Activated T-cell treated with anti-CD3 and anti-CD28 coated beads, Interleukin-2, amount 50 U/mL, for 1 hour (primary cell): ENCODE measurements around the gene KCNAB2.
"Not testable (repeated sequence)": the region's sequence is repeated elsewhere in the genome, so short reads cannot be mapped to it uniquely, and the experiment has no call there.

ENCODE experiments used
- DNase-seq: peaks from one replicate; pipeline ENCODE4 v3.0.0-alpha.2; 2020

Gene KCNAB2

DNA sequence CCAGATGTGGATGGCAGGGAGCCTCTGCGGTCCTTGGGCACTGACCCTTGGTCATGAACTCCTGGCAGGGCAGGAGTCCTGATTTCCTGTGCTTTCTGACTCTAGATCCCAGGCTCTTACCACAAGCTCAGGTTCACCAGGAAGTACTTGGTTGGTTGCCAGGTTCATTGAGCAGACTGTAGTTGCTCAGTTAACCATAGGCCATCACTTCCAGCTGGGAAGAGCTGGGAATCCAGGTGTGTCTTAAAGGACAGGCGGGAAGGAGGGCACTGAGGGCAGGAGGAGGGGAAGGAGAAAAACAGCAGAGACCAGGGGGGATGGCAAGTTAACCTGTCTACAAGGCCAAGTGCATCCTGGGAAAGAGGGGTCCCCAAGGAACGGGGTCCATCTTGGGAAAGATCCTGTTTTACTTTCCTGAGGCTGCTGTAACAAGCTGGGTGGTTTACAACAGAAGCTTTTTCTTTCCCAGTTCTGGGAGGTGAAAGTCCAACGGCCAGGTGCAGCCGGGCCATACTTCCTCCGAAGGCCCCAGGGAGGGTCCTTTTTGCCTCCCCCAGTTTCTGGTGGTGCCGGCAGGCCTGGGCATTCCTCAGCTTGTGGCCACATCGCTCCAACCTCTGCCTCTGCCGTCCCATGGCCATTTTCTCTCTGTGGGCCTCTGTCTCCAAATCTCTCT, 11.6 kb downstream of the KCNAB2 start:
- DNase-seq: no peak

DNA sequence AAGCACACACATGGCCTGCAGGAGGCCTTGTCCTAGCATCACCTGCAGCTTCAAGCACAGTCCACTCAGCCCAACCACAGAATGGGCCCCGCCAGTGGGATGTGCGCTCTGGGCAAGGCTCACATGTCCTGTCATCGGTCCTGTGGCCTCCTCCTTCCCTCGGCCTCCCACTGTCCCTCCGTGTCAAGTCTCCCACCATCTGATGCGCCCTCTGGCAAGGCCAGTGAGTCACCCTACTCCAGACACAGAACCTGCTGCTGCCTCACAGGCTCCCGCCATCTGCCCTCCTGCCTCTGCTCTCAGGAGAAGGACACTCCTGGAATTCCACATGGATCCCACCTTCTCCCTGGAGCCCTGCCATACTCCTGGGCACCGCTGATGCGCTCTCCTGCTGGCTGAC, 14.2 kb downstream of the KCNAB2 start:
- no peak for DNase-seq

DNA sequence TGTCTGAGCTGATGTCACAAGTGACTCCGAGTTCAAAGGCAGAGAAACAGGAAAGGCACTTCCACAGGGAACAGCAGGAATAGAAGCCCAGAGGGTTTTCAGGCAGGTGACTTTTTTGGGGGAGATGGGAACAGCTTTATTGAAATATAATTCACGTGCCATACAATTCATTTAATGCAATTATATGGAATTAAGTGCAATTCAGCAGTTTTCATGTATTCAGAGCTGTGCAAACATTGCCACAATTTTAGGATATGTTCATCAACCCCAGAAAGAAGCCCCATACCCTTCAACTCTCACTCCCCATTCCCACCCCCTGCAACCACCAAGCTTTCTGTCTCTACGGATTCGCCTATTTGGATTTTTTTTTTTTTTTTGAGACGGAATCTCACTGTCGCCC, 17.0 kb downstream of the KCNAB2 start:
- no peak for DNase-seq

DNA sequence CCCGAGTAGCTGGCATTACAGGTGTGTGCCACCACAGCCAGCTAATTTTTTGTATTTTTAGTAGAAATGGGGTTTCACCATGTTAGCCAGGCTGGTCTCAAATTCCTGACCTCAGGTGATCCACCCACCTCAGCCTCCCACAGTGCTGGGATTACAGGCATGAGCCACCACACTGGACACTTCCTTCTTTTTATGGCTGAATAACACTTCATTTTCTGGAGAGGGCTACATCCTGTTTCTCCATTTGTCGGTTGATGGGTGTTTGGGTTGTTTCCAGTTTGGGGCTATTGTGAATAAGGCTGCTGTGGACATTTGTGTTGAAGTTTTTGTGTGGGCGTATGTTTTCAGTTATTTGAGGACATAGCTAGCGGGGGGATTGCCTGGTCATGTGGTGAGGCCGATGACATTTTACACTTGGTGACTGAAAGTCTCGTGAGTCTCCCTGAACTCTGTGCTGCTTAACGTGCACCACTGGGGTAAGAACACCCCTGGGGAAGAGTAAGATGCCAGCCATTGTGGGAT, 17.9 kb downstream of the KCNAB2 start:
- DNase-seq: not testable (repeated sequence)

DNA sequence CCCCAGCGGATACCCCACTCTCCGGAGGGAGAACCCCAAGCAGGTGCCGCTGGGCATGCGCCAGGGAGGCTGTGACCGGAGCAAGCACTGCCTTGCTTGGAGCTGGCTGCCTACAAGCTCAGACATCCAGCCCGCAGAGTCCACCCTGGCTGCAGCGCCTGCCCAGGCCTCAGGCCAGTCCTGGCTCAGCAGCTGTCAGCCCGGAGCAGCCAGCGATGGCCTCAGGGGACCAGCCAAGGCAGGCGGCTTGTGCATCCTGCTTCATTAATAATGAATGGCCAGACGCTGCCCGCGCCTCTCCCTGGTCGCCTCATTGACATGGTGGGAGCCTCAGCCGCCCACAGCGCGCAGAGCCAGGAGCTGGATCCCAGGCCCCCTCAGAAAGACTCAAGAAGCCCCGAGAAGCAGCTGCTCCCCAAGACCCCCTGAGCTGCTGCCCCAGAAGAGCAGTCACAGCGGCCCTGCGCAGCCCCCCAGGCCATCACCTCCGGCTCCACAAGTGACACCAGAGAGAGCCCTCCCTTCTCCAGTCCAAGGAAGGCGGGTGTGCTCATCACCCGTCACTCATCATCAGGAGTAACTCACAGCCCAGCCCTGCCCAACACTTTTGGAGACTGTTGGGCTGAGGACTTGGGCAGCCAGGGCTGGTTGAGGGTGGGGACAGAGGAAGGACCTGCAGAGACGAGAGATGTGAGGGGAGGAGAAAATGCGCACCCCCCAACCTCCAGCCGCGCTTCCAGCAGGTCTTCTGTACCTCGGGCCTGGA, 19.6 kb downstream of the KCNAB2 start:
- DNase-seq: no peak

DNA sequence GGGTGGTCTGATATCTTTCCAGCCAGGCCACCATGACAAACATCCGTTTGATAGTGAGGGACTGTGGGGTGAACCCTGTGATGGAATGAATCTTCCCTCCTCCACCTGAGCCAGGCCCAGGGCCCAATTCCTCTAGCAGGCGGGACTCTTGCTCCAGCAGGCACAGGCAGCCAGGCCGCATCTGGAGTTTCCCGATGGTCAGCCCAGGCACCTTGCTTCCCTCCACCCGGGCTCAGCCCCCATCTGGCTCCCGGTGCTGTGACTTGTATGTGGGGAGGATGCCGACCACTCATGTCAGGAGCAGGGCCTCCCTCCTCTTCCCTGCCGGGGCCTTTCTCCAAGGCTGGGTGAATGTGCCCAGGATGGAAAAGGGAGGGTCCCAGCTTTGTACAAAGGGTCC, 21.0 kb downstream of the KCNAB2 start:
- DNase-seq: no peak

DNA sequence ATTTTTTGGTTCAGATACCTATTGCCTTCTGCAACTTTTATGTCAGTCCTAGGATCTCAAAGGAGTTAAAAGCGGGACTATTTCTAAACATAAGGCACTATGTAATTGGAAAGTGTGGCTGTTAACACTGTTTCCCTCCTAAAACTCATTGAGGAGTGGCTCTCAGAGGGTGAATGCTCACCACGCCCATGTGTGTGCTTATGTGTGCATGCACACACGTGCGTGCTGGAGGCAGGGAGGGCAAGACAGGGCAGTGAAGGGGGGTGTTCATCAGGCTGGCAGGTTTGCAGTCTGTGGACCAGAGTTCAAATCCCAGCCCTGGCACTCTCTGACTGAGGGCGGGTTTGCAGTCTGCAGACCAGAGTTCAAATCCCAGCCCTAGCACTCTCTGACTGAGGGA, 22.4 kb downstream of the KCNAB2 start:
- DNase-seq: no peak

DNA sequence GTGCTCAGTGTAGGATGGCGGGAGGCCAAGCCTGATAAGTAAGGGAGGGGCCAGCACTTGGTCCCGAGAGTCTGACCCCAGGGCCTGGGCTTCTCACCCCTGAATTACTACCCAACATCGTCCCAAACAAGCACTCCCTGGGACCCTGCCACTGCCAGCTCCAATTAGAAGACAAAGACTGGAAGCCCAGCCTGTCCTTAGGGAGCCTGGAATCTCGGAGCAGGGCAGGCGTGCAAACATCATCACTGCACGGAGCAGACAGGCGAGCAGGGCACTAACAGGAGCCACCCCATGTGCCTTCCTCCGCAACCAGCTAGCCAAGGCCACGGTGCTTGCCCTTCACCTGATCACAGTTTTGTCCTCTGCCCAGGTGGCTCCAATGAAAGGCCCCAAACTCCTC, 23.2 kb downstream of the KCNAB2 start:
- no peak for DNase-seq

DNA sequence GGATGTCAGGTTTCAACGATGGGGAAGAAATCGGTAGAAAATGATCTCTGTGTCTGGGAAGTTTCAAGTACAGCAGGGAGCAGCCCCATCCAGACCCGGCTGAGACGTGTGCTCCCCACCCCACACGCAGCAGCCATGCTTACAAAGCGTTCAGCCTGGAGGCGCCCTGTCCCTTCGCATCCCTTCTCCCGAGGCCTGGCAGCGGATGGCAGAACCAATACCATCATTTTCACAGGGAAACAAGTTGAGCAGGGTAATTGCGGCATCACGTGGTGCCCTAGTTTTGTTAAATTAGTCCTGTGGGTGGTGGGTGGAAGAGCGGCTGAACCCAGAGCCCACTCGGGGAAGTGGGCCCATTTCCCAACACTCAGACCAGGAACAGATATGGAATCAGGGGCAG, 23.9 kb downstream of the KCNAB2 start:
- no peak for DNase-seq

DNA sequence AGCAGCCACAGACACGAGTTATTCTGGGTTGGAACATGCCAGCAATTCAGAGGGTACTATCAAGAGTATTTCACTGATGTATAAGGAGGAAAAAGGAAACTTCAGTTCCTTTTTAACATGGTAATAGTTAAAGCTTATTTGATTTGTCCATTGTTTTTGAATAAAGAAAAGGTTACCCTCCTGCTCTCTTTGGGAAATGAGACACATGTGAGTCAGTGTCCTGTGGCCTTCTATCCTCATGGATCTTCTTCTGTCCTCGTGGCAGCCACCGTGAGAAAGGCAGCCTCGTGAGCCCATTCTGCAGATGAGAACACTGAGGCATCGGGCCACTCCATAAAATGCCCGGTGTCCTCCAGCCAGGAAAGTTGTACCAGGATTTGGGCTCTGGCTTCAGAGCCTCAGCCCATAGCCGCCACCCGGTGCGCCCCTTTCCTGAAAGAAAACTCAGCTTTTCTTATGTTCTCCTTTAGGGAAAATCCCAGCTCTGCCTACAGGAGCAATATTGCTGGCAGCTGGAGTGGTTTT, 24.8 kb downstream of the KCNAB2 start:
- DNase-seq: no peak

DNA sequence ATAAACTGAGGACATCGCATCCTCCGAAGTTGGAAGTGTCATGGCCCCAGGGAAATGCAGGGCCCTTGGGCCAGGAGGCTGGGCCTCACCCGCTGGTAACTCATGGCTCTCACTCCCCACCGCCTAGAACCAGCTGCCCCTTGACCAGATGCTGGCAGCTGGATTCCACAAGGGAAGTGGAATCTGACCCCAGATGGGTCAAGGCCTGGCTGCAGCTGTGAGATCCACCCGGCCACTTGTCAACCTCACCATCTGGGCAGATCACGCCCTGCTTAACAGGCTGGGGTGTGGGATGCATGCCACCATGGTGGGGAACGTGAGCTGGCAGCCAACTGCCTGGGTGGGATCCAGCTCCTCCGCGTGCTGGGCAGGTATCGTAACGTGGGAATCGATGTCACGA, 25.5 kb downstream of the KCNAB2 start:
- no peak for DNase-seq

DNA sequence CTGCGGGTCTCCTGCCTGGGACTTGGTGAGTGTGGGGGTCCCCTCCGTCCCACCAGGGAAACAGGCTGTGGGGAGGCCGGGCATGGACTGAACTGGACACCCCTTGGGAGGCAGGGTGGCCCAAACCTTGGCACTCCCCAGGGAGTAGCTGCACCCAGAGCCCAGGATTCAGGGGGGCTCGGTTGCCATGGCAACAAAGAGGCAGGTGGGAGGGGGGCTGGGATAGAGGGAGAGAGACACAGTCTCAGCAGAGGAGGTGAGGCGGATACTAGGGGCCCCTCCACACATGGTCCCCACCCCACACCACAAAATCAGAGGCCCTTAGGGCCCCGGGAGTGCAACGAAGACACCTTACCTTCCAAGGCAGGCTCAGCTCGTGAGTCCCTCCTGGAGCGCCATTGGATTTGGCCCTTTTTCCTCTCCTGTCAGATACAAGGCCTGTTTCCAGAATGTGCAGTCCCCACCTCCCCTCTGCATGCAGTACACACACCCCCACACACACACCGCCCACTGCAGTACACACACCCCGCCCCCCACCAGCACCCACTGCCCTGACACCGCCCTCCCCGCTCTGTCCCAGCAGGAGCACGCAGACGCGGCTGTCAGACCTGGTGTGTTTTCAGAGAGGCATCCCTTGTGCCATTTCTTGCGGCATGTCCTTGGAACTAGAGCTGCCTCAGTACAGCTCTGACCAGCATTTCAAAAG, 27.2 kb downstream of the KCNAB2 start:
- no peak for DNase-seq

DNA sequence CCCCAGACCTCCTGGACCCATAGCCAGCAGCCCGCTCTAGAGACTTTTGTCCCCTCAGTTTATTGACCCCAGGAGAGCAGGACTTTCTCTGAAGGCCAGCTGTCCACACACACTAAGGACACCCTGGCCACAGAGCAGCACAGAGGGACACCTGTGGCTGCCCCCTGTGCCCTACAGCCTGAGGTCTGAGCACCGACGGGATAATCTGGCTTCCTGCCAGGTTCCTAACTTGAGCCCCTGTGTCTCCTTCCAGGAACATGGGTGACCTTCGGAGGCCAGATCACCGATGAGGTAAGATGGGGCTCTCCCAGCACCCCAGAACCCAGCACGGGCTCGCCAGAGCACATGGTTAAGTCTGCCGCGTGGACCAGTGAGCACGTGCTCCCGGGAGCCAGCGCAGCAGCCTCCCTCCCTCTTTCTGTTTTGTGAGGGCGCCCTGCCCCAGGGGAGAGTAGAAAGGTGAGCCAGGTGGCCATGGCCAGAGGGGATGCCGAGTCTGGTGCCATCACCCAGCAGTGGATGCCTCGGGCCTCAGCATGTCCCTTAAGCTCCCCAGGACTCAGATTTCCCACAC, 27.9 kb downstream of the KCNAB2 start:
- DNase-seq: no peak

DNA sequence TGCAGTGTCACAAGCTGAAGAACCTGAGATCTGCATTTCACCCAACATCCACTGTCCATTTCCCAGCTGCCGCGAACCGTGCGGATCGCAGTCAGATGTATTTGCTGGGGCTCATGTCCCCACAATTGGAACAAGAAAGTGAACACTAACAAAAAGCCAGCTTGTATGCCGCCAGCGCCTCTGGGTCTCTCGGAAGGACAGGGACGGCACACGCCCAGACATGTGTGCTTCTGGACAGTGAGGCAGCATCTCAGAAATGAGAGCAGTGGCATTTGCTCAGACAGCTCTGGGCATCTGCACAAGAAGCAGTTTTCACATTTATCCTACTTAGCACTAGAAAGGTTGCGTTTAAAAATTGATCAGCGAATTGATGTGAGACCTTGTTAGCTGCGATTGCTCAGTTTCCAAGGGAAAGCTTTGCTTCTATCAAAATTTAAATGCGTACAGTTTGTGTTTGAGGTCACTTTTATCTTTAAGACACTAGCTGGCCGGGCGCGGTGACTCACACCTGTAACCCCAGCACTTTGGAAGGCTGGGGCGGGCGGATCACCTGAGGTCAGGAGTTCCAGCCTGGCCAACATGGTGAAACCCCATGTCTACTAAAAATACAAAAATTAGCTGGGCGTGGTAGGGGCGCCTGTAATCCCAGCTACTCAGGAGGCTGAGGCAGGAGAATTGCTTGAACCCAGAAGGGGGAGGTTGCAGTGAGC, 28.7 kb downstream of the KCNAB2 start:
- DNase-seq: no peak

DNA sequence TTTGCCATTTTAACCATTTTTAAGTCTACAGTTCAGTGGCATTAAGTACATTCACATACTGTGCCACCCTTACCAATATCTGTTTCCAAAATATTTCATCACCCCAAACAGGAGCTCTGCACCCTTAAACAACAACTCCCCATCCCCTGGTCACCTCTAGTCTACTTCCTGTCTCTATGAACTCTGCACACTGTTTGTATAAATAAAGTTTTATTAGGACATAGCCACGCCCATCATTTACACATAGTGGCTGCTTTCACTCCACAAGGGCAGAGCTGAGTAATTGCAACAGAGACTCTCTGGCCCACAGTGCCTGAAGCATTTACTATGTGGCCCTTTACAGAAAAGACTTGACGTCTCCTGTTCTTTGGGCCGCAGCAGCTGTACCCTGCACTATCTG, 30.1 kb downstream of the KCNAB2 start:
- DNase-seq: no peak

DNA sequence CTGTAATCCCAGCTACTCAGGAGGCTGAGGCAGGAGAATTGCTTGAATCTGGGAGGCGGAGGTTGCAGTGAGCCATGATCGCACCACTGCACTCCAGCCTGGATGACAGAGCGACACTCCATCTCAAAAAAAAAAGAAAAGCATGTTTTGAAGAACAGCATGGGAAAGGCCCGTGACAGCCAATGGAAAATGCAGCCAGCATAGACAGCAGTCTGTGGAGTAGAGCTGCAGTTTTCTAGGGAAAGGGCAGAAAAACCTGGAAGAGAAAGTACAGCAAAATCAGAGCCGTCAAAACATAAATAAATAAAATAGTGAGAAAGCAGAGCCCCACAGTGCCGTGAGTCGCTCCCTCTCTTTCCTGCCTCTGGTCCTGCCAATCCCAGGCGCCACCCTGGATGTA, 31.4 kb downstream of the KCNAB2 start:
- DNase-seq: not testable (repeated sequence)

DNA sequence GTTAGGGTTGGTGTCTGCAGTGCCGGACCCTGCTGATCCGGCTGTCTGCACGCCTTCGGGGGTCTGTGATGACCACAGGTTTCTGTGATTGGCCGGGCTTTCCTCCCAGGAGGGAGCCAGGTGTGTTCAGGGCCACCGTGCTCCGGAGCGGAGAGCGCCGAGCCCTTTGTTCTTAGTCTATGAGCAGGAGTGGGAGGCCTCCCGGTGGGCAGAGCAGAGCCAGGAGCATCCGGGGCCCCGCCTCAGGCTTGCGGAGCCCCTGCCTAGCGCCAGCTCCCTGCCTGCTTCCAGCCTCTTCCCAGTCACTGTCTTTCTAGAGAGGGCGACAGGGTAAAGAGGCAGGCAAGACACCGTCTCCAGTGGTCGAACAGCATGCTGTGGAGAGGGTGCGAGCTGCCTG, 31.8 kb downstream of the KCNAB2 start:
- DNase-seq: no peak

DNA sequence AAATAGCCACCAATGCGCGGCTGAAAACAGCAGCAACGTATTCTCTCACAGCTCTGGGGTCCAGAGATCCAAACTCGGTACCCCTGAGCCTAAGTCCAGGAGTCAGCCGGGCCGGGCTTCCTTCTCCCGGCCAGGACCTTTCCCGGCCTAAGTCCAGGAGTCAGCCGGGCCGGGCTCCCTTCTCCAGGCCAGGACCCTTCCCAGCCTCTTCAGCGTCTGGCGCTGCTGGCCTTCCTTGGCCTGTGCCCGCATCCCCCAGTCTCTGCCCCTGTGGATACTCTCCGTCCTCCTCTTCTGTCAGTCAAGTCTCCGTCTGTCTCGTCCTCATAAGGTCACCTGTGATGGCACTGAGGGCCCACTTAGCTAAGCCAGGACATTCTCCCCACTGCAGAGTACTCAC, 32.2 kb downstream of the KCNAB2 start:
- DNase-seq: no peak

DNA sequence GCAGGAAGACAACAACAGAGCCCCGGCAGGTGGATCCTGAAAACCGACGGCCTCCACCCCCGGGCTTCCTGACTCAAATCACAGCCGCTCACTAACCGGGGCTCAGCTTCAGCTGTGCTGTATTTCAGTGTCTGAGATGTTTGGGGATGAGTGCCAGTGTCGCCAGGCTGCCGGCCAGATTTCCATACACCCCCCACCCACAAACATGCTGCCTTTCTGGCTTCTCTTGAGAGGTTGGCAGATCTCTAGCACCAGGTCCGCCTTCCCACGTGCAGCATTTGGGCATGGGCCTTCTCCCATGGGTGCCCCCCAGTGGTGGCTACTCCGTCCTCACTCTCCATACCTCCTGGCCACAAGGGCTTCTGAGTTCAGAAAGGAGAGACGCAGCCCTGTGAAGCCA, 34.8 kb downstream of the KCNAB2 start:
- no peak for DNase-seq

DNA sequence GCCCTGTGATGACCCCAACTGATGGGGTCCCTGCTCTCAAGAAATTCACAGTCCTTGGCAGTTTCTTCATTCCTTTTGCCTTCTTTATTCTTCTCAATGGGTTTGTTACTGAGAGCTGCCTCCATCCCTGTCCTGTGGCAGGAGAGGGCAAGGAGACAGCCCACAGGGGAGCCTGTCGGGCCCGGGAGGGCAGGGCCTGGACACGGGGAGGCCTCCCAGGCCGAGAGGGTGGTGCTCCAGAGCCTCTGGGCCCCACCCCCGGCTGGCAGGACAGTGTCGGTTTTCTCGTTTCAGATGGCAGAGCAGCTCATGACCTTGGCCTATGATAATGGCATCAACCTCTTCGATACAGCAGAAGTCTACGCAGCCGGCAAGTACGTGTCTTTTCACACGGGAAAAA, 36.2 kb downstream of the KCNAB2 start:
- DNase-seq: no peak

DNA sequence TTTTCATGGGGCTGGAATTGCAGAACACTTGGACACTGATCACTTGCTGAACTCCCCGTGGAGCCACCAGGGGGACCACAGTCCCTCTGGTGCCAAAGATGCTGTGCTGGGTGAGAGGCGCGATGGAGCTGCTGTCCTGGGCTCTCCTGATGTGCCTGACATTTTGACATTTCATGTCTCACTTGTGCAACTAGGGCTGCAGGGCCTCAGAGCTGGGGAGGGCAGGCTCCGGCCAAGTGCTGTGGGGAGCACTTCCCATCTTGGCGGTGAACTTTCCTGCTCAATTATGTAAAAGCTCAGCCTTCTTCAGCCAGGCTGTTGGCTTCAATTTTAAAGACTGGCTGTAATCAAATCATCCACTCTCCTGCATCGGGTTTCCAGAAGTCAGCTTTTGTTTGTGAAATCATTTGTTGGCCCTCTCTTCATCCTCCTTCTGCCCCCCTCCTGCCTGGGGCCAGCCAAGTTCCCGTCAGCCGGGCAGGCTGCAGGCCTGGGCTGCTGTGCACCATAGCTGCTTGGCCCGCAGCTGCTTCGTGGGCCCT, 36.8 kb downstream of the KCNAB2 start:
- DNase-seq: no peak

DNA sequence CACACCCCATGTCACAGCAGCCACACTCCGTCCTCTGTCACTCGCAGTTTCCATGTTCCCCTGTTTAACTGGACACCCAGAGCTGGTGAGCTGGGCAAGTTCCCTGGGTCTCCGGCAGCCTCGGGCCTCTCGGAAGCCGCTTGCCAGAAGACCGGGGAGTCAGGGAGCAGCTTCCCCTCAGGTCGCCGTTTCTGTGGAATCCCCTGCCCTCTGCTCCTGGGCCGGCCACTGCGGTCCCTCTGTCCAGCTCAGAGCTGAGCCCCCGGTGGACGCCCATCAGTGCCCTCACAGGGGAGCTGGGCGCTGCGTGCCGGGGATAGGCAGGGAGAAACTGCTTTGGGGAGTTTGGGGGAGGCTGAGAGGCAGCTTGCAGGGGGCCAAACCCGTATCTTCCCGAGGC, 37.7 kb downstream of the KCNAB2 start:
- DNase-seq: no peak
